ENCODE data around the gene TMEM132C. TPM values are rescaled to one million over a fixed set of nuclear protein-coding genes. Genes with fewer than 3 reads are reported as not detected.

Gene TMEM132C
- total RNA-seq, 1 experiment from 2014 or later, result not detected

- no peak for TF ChIP-seq CTCF (IDR thresholded peaks at IDR 0.05; ENCODE audit: unreplicated experiment)
- no peaks in the 10 kb centered on the region for H3K27me3 Mint-ChIP-seq (ENCODE audit: insufficient read depth, unreplicated experiment)
- intact Hi-C loops (cut with micrococcal nuclease), result no loop called here
- CTCF ChIA-PET, result interaction anchor here (1.2 kb wide), 1 partner anchor 22 kb away, joined by 4 read pairs; no protein-coding TSS in a partner anchor
- BruUV-seq (replicated peaks), result no TSS peak
- no peak overlapping the region for H3K4me3 Mint-ChIP-seq (ENCODE audit: unreplicated experiment)
- H3K27ac Mint-ChIP-seq (ENCODE audit: low read depth, unreplicated experiment), result no peak overlapping the region
- POLR2A ChIA-PET, result no interaction called here
- no peak for DNase-seq (ENCODE audit: unreplicated experiment)
- no peaks in the 10 kb centered on the region for H3K36me3 Mint-ChIP-seq (ENCODE audit: insufficient read depth, unreplicated experiment)
- no peaks in the 10 kb centered on the region for H3K4me1 Mint-ChIP-seq (ENCODE audit: insufficient read depth, unreplicated experiment)
- H3K9me3 Mint-ChIP-seq (ENCODE audit: unreplicated experiment), result peaks cover 23% of the 10 kb centered on the region
These were observed 70.0 kb downstream of the TMEM132C start for GRCh38 chr12:128337071-128337345.

DNA sequence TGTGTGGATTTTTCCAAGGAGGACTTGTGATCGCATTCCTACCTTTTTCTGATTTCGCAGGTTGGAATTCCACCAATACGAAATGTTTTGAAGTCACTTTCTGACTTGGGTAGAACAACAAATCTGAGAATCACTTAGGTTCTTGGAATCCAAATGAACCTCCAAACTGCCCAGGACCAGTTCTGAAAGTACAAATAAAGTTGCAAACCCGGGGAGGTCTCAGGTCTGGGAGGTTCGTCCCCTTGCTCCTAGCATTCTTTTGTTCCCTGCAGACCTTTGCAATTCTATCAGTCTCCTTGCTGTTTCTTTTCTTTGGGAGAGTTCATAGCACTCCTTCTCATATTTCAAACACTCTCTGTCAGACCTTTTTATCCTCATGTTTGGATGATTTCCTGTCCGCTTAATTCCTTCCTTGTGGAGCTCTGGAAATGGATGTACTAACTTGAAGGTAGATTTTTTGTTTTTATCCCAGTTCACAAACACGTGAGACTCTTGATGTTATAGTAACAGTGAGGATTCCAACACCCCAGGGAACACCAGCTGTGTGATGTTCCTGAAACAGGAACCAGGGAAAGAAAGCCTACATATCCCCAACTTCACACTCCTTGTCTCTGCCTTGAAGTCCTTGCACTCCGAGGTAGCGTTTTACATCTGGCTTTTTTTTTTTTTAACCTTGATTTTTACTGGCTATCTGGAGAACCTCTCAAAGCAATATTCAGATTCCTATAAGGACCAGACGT, 70.6 kb downstream of the TMEM132C start:
- Mint-ChIP-seq H3K27ac (ENCODE audit: low read depth, unreplicated experiment) (no peak overlapping the region), H3K36me3 (ENCODE audit: insufficient read depth, unreplicated experiment) (no peaks in the 10 kb centered on the region), H3K27me3 (ENCODE audit: insufficient read depth, unreplicated experiment) (no peaks in the 10 kb centered on the region), H3K4me1 (ENCODE audit: insufficient read depth, unreplicated experiment) (no peaks in the 10 kb centered on the region), H3K9me3 (ENCODE audit: unreplicated experiment) (peaks cover 23% of the 10 kb centered on the region), H3K4me3 (ENCODE audit: unreplicated experiment) (no peak overlapping the region)
- ChIA-PET CTCF (interaction anchor here (0.6 to 1.2 kb wide), 2 partner anchors 21 to 990 kb away, joined by 4 read pairs; no protein-coding TSS in a partner anchor), POLR2A (no interaction called here)
- intact Hi-C loops (cut with micrococcal nuclease), result no loop called here
- no peak for TF ChIP-seq CTCF (IDR thresholded peaks at IDR 0.05; ENCODE audit: unreplicated experiment)
- no TSS peak for BruUV-seq (replicated peaks)
- DNase-seq (ENCODE audit: unreplicated experiment), result no peak

DNA sequence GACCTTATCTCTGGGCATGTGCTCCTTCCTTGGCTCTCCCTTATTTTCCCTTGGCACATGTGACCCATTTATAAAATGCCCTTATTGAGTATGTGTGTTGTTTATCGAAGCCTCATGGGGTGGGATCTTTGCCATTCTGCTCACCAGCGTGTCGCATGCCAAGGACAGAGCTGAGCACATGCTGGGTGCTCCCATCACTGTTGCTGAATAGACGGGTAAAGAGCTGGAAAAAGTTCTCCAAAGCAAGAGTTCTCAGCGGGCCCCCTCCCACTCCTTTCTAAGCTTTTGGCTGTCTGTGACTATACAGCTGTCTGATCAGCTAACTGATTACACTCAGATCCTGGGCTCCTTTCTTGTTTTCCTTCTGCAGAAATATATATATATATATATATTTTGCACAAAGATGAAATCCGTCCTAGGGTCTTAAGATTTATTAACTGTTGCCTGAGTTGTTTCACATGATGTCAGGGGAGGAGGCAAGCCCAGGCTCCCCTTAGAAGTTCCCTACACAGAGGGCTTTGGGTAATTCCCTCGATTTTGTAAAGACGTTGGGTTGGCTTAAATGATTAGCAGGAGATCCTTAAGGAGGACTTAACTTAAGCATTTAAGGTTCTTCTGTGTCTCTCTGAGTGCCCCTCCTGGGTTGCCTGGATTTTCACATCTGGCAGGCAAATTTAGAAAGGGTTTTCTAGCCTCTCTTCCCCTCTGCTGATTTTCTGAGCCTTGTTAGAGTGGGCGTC, 71.6 kb downstream of the TMEM132C start:
- ChIA-PET POLR2A (no interaction called here), CTCF (no interaction called here)
- Mint-ChIP-seq H3K4me1 (ENCODE audit: insufficient read depth, unreplicated experiment) (no peaks in the 10 kb centered on the region), H3K9me3 (ENCODE audit: unreplicated experiment) (peaks cover 23% of the 10 kb centered on the region), H3K27ac (ENCODE audit: low read depth, unreplicated experiment) (no peak overlapping the region), H3K36me3 (ENCODE audit: insufficient read depth, unreplicated experiment) (no peaks in the 10 kb centered on the region), H3K27me3 (ENCODE audit: insufficient read depth, unreplicated experiment) (no peaks in the 10 kb centered on the region), H3K4me3 (ENCODE audit: unreplicated experiment) (no peak overlapping the region)
- BruUV-seq (replicated peaks), result no TSS peak
- DNase-seq (ENCODE audit: unreplicated experiment), result no peak
- intact Hi-C loops (cut with micrococcal nuclease), result no loop called here
- TF ChIP-seq CTCF (IDR thresholded peaks at IDR 0.05; ENCODE audit: unreplicated experiment), result no peak

GRCh38 chr12:128339126-128339520, 72.2 kb downstream of the TMEM132C start:
- H3K9me3 Mint-ChIP-seq (ENCODE audit: unreplicated experiment), result peaks cover 23% of the 10 kb centered on the region
- intact Hi-C loops (cut with micrococcal nuclease), result no loop called here
- no peak overlapping the region for H3K4me3 Mint-ChIP-seq (ENCODE audit: unreplicated experiment)
- TF ChIP-seq CTCF (IDR thresholded peaks at IDR 0.05; ENCODE audit: unreplicated experiment), result no peak
- ChIA-PET CTCF (interaction anchor here (0.7 kb wide), 1 partner anchor 343 kb away, joined by 3 read pairs; no protein-coding TSS in a partner anchor), POLR2A (no interaction called here)
- H3K36me3 Mint-ChIP-seq (ENCODE audit: insufficient read depth, unreplicated experiment), result no peaks in the 10 kb centered on the region
- no peak overlapping the region for H3K27ac Mint-ChIP-seq (ENCODE audit: low read depth, unreplicated experiment)
- BruUV-seq (replicated peaks), result no TSS peak
- H3K27me3 Mint-ChIP-seq (ENCODE audit: insufficient read depth, unreplicated experiment), result no peaks in the 10 kb centered on the region
- DNase-seq (ENCODE audit: unreplicated experiment), result no peak
- no peaks in the 10 kb centered on the region for H3K4me1 Mint-ChIP-seq (ENCODE audit: insufficient read depth, unreplicated experiment)
